HG03066 (cell line): ENCODE results near the gene NPPA.

Experiments
- ATAC-seq: cut with Tn5 transposase; IDR thresholded peaks from one replicate; pipeline ENCODE4 v1.9.1; 2021; ENCODE audit warnings: low read depth; ENCODE audit not compliant: unreplicated experiment

Gene NPPA

DNA sequence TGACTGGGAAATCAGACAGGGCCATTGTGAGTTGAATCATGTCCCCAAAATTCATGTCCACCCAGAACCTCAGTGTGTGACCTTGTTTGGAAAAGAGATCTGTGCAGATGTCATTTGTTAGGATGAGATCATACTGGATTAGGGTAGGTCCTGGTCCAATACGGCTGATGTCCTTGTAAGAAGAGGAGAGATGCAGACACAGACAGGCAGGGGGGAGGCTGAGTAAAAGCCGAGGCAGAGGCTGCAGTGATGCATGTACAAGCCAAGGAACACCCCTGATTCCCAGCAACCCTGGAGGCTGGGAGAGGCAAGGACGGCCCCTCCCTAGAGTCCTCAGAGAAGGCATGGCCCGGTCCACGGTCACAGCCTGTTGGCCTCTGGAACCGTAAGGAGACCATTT, 27.0 kb upstream of the NPPA start:
- no peak for ATAC-seq

DNA sequence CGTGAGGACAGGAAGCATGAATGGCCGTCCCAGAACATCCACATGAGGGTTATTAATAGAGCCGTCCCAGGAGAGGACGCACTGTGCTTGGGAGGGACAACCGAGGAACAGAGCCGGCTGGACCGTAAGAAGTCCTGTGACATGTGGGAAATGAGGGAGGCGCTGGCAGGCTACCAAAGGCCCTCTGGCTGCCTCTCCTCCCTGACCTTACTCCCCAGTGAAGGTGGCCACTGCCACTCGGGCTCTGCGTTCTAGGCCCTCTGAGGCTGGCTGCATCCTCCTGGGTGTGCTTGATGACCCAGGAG, 26.6 kb upstream of the NPPA start:
- ATAC-seq, result no peak

- no peak for ATAC-seq
Measured at GRCh38 chr1:11873395-11874257, 26.0 kb upstream of the NPPA start.

GRCh38 chr1:11872545-11872944, 25.0 kb upstream of the NPPA start:
- no peak for ATAC-seq

- ATAC-seq, result no peak
Measured at GRCh38 chr1:11869650-11870207, 22.1 kb upstream of the NPPA start.

DNA sequence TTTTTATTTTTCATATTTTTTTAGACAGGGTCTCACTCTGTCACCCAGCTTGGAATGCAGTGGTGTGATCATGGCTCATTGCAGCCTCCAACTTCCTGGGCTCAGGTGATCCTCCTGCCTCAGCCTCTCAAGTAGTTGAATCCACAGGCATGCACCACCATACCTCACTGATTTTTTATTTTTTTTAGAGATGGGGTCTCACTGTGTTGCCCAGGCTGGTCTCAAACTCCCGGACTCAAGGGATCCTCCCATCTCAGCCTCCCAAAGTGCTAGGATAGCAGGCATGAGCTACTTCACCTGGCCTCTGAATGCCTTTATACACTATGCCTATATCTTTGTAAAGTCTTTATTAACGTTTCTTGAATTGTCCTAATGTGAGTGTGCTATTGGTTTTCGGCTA, 21.5 kb upstream of the NPPA start:
- no peak for ATAC-seq

GRCh38 chr1:11868331-11868980, 20.9 kb upstream of the NPPA start:
- no peak for ATAC-seq

GRCh38 chr1:11862890-11863289, 15.3 kb upstream of the NPPA start:
- ATAC-seq, result no peak

DNA sequence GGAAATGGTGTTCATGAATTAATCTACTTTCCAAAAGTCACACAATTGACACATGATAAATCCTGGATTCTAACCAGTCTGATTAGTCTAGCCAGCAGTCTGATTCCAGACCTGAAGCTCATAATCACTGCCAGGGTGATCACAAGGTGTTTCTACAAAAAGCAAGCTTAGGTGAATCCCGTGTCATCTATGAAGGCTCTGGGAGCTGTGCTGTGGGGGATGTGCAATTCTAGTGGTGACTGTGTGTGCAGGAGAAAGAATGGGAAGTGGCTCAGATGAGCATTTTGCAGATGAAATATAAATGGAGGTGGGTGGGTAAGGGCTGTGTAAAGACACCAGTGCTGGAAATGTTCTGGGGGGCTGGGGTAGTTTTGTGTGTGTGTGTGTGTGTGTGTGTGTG, 13.0 kb upstream of the NPPA start:
- ATAC-seq, result no peak

DNA sequence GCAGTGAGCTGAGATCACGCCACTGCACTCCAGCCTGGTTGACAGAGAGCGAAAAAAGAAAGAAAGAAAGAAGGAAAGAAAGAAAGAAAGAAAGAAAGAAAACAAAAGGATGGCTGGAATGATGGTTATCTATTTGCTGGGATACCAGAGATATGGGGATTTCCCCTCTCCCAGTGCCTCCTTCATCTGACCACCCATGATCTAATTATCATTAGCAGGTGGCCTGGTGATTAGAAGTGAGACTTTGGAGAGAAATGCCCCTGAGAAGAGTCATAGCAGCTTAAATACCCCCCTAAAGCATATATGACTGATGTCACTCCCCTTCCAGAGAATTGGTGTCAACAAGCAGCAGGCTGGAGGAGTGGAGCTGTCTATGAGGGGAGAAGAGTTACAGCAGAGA, 12.5 kb upstream of the NPPA start:
- no peak for ATAC-seq

- ATAC-seq, result no peak
Measured at GRCh38 chr1:11858968-11859871, 11.6 kb upstream of the NPPA start.

DNA sequence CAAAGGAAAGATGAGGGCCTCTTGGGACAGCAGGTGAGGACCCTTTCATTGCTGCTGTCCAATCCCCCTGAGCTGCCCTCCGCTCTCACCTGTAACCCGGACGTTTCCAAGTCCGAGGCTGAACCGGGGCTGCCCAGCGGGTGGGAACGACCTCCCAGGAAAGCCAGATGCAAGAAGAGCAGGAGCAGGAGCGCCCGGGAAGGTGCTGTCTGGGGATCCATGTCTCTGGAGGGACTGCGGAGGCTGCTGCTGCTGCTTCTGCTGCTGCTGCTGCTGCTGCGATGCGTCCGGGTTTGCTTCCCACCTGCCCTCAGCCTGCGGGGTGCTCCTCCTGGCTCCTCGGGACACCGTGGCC, 11.0 kb upstream of the NPPA start, which contains the start of gene NPPB:
Gene NPPB, minus strand, starts transcription at position 333 of the 355 bp plus-strand sequence. Its CDS starts 112 bp downstream, at position 221.
- ATAC-seq, result no peak

GRCh38 chr1:11858158-11858557, 10.6 kb upstream of the NPPA start:
- ATAC-seq, result no peak

GRCh38 chr1:11857164-11857851, 9.7 kb upstream of the NPPA start:
- no peak for ATAC-seq

GRCh38 chr1:11856698-11857097, 9.1 kb upstream of the NPPA start:
- ATAC-seq, result no peak

GRCh38 chr1:11855430-11855829, 7.8 kb upstream of the NPPA start:
- no peak for ATAC-seq

GRCh38 chr1:11854519-11854918, 6.9 kb upstream of the NPPA start:
- ATAC-seq, result no peak

DNA sequence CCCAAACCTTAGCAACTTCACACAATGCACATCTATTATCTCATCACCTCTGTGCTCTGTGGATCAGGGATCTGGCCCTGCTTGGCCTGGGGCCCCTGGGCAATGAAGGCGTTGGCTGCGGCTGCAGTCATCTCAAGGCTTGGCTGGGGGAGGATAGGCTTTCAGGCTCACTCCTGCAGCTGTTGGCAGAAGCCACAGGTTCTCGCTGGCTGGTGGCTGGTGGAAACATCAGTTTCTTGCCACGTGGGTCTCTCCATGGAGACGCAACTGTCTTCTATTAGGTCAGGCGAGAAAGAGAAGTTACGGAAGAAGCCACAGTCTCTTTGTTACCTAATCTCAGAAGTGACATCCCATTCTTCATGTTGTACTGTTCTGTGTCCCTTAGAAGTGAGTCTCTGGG, 3.6 kb upstream of the NPPA start:
- ATAC-seq, result no peak

DNA sequence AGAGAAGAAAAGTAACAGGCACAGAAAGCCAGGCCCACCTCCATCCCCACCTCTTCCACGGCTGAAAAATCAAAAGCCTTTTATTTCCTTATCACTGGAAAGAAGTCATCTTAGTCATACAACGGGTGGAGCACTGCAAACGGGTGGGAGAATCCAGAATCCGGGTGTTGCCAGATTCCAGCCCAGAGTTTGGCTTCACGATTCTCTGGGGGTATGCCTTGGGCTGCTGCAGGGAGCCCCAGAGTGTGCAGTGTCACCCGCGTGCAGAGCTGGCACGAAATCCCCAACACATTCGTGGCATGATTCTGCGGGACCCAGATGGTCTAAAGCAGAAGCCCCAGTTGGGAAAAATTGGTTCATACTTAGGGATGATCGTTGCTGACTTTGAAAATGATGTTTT, 2.6 kb upstream of the NPPA start:
- no peak for ATAC-seq

DNA sequence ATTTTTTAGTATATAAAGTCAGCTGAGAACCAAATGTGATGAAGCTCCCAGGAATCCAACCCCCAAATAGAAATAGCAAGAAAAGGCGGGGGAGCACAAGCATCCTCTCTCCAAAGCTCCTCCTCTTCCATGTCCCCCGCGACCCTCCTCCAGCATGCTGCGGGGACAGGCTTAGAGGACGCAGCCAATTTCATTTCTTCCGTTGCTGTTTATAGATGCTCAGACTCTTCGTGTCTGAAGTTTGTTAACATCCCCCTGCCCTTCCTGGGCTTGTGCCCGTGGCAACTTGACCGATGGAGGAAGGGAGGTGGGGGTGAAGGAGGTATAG, 754 bp upstream of the NPPA start:
- no peak for ATAC-seq
